Measurements from ENCODE around the gene ACAN. TPM values are rescaled to one million over a fixed set of nuclear protein-coding genes. Genes with fewer than 3 reads are reported as not detected.
A peak's percentile ranks its signal among the peaks of the same experiment; 100 is the strongest.
"Not testable (repeated sequence)": the region's sequence is repeated elsewhere in the genome, so short reads cannot be mapped to it uniquely, and the experiment has no call there.

ACAN gene
- total RNA-seq, 2 experiments from 2014 or later: not detected

DNA sequence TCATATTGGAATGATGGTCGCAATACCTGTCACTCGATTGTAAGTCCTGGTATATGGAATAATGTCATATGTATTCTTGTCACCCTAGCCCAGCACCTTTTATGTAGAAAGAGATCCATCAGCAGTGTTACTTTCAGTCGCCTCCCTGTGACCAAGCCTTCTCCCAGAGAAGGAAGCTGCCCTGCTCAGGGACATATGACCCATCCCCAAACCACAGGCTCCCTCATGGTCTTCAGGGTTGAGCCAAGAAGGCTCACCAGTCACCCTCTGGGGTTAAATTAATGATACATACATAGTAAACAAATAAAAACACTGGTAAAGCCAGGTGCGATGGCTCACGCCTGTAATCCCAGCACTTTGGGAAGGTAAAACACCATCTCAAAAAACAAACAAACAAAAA, 114.5 kb downstream of the ACAN start:
- H3K36me3 Mint-ChIP-seq (ENCODE audit: low read depth): no peaks in the 10 kb centered on the region
- intact Hi-C loops (cut with DNase I, micrococcal nuclease): no loop called here
- Histone ChIP-seq H3K36me3 (ENCODE audit: insufficient read depth, low read length) (no peaks in the 10 kb centered on the region), H3K27me3 (ENCODE audit: control insufficient read depth in 1 of 2, insufficient read depth in 2 of 2, low read length in 2 of 2) (no peaks in the 10 kb centered on the region), H3K27ac (ENCODE audit: low read depth in 1 of 2, low read length in 2 of 2) (no peak overlapping the region), H3K4me1 (ENCODE audit: insufficient read depth, low read length) (peaks cover 9% of the 10 kb centered on the region), H3K4me3 (ENCODE audit: low read length) (no peak overlapping the region), H3K9me3 (ENCODE audit: control insufficient read depth in 1 of 2, insufficient read depth in 1 of 2, low read length in 2 of 2) (no peaks in the 10 kb centered on the region)
- H3K27me3 Mint-ChIP-seq: peaks cover 4% of the 10 kb centered on the region
- no peak overlapping the region for H3K27ac Mint-ChIP-seq
- no peak overlapping the region for H3K4me3 Mint-ChIP-seq
- DNase-seq (no peak), ATAC-seq (ENCODE audit: poor library complexity) (no peak)
- no peaks in the 10 kb centered on the region for H3K9me3 Mint-ChIP-seq
- POLR2A ChIA-PET: no interaction called here
- H3K4me1 Mint-ChIP-seq (ENCODE audit: low read depth): peaks cover 9% of the 10 kb centered on the region
- CTCF ChIA-PET: interaction anchor here (0.6 to 5.3 kb wide), 2 partner anchors 13 to 279 kb away, joined by 3 to 25 read pairs; partner anchors contain the start of gene ISG20
- TF ChIP-seq CTCF (IDR thresholded peaks at IDR 0.05): no peak

DNA sequence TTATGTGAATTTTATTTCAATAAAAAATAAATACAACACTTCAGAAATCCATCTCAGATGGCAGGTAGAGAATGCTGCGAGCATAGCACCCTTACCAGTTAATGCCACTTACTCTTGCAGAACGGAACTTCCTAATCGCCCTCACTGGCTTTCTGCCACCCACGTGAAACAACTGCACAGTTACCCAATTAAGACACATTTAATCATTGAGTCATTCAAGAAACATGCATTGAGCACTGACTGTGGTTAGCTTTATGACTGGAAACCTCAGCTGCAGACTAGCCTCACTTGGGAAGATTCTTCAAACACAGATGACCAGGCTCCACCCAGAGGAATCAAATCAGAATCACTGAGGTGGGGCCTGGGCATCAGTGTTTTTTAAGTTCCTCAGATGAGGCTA, 115.5 kb downstream of the ACAN start:
- peaks cover 4% of the 10 kb centered on the region for H3K27me3 Mint-ChIP-seq
- DNase-seq (peak in 1 of 14 experiments; percentile 24), ATAC-seq (ENCODE audit: poor library complexity) (no peak)
- POLR2A ChIA-PET: no interaction called here
- H3K27me3 ChIP-seq (ENCODE audit: control insufficient read depth in 1 of 2, insufficient read depth in 2 of 2, low read length in 2 of 2): no peaks in the 10 kb centered on the region
- no peaks in the 10 kb centered on the region for H3K36me3 Mint-ChIP-seq (ENCODE audit: low read depth)
- CTCF ChIA-PET: no interaction called here
- H3K9me3 Mint-ChIP-seq: no peaks in the 10 kb centered on the region
- no peak for TF ChIP-seq CTCF (IDR thresholded peaks at IDR 0.05)
- H3K4me3 Mint-ChIP-seq: no peak overlapping the region
- H3K4me1 ChIP-seq (ENCODE audit: insufficient read depth, low read length): peaks cover 3% of the 10 kb centered on the region
- no peak overlapping the region for H3K4me3 ChIP-seq (ENCODE audit: low read length)
- peaks cover 3% of the 10 kb centered on the region for H3K4me1 Mint-ChIP-seq (ENCODE audit: low read depth)
- no peak overlapping the region for H3K27ac ChIP-seq (ENCODE audit: low read depth in 1 of 2, low read length in 2 of 2)
- H3K36me3 ChIP-seq (ENCODE audit: insufficient read depth, low read length): no peaks in the 10 kb centered on the region
- no peak overlapping the region for H3K27ac Mint-ChIP-seq
- intact Hi-C loops (cut with DNase I, micrococcal nuclease): no loop called here
- H3K9me3 ChIP-seq (ENCODE audit: control insufficient read depth in 1 of 2, insufficient read depth in 1 of 2, low read length in 2 of 2): no peaks in the 10 kb centered on the region

GRCh38 chr15:88920186-88920891, 117.1 kb downstream of the ACAN start:
- Mint-ChIP-seq H3K4me3 (no peak overlapping the region), H3K27ac (no peak overlapping the region), H3K9me3 (no peaks in the 10 kb centered on the region), H3K4me1 (ENCODE audit: low read depth) (no peaks in the 10 kb centered on the region), H3K36me3 (ENCODE audit: low read depth) (no peaks in the 10 kb centered on the region), H3K27me3 (peaks cover 4% of the 10 kb centered on the region)
- no peak for DNase-seq
- H3K27me3 ChIP-seq (ENCODE audit: control insufficient read depth in 1 of 2, insufficient read depth in 2 of 2, low read length in 2 of 2): no peaks in the 10 kb centered on the region
- intact Hi-C loops (cut with DNase I, micrococcal nuclease): no loop called here
- H3K4me3 ChIP-seq (ENCODE audit: low read length): no peak overlapping the region
- no peaks in the 10 kb centered on the region for H3K36me3 ChIP-seq (ENCODE audit: insufficient read depth, low read length)
- no peak overlapping the region for H3K27ac ChIP-seq (ENCODE audit: low read depth in 1 of 2, low read length in 2 of 2)
- no peaks in the 10 kb centered on the region for H3K4me1 ChIP-seq (ENCODE audit: insufficient read depth, low read length)
- CTCF ChIA-PET: interaction anchor here (1.0 kb wide), 1 partner anchor 16 kb away, joined by 3 read pairs; no protein-coding TSS in a partner anchor
- H3K9me3 ChIP-seq (ENCODE audit: control insufficient read depth in 1 of 2, insufficient read depth in 1 of 2, low read length in 2 of 2): no peaks in the 10 kb centered on the region
- TF ChIP-seq CTCF (IDR thresholded peaks at IDR 0.05): no peak
- no peak for ATAC-seq (ENCODE audit: poor library complexity)
- POLR2A ChIA-PET: no interaction called here

- H3K27ac Mint-ChIP-seq; CTCF ChIA-PET; H3K27me3 Mint-ChIP-seq; intact Hi-C loops (cut with DNase I, micrococcal nuclease); H3K4me3 Mint-ChIP-seq; H3K36me3 Mint-ChIP-seq (ENCODE audit: low read depth); H3K4me3 ChIP-seq (ENCODE audit: low read length); H3K27ac ChIP-seq (ENCODE audit: low read depth in 1 of 2, low read length in 2 of 2); H3K27me3 ChIP-seq (ENCODE audit: control insufficient read depth in 1 of 2, insufficient read depth in 2 of 2, low read length in 2 of 2); H3K4me1 ChIP-seq (ENCODE audit: insufficient read depth, low read length); DNase-seq; POLR2A ChIA-PET; H3K9me3 Mint-ChIP-seq; H3K4me1 Mint-ChIP-seq (ENCODE audit: low read depth); H3K36me3 ChIP-seq (ENCODE audit: insufficient read depth, low read length); H3K9me3 ChIP-seq (ENCODE audit: control insufficient read depth in 1 of 2, insufficient read depth in 1 of 2, low read length in 2 of 2); ATAC-seq (ENCODE audit: poor library complexity): not testable (repeated sequence)
These were observed 117.7 kb downstream of the ACAN start for GRCh38 chr15:88920892-88921435.
